GM12878 (cell line): ENCODE measurements around the gene CFP. TPM values are rescaled to one million over a fixed set of nuclear protein-coding genes. Genes with fewer than 3 reads are reported as not detected.

Source experiments
- ATAC-seq: fragments of 200-7000 bp; cut with Tn5 transposase; 3 replicates; pipeline ENCODE4 v1.9.1; 2020; ENCODE audit warnings: mild to moderate bottlenecking, moderate library complexity
- BruUV-seq: library from RNA; stranded (reverse); fragments of 400-500 nt; replicated peaks from 2 replicates; lab custom pipeline; 2021; lab: Mats Ljungman, UMichigan
- CTCF ChIA-PET: fragments of 300-600 bp; sonication (Branson Sonifier 250); formaldehyde crosslinking; extraction: SDS; loops from one replicate; lab custom pipeline; 2021; ENCODE audit warnings: inconsistent platforms; lab: Yijun Ruan, JAX
- POLR2A ChIA-PET: fragments of 350-600 bp; formaldehyde crosslinking; extraction: SDS; loops from one replicate; lab custom pipeline; 2021; ENCODE audit warnings: inconsistent platforms; lab: Charles Lee
- RAD21 ChIA-PET: fragments of 300-600 bp; sonication (Branson Sonifier 250); formaldehyde crosslinking; loops from one replicate; lab custom pipeline; 2023; ENCODE audit warnings: antibody characterized with exemption; ENCODE audit not compliant: unreplicated experiment; lab: Charles Lee
- SMC1A ChIA-PET: fragments of 300-600 bp; sonication (Branson Sonifier 250); formaldehyde crosslinking; loops from one replicate; lab custom pipeline; 2023; ENCODE audit not compliant: unreplicated experiment, uncharacterized antibody; lab: Charles Lee
- DNase-seq: peaks from one replicate; pipeline ENCODE4 v3.0.0-alpha.2; 2011; ENCODE audit warnings: low read depth, low spot score
- FAIRE-seq: peaks from 3 replicates; lab custom pipeline; 2011; peaks lifted over from hg19 to GRCh38; lab: Jason Lieb, UNC
- H2AFZ ChIP-seq: 2 replicates; pipeline ENCODE4 v1.6.0; 2011; ENCODE audit warnings: low read depth, low read length, control low read depth; ENCODE audit not compliant: control insufficient read depth
- H3K27ac ChIP-seq: 2 replicates; pipeline ENCODE4 v1.5.1; 2011; ENCODE audit warnings: control low read depth; ENCODE audit not compliant: control insufficient read depth, insufficient read depth
- H3K27me3 ChIP-seq, 2 experiments: replicated peaks in 1 of 2; 2 replicates each; pipeline versions ENCODE4 v1.6.0 to v1.6.1; 2011; ENCODE audit warnings: low read length in 1 of 2; ENCODE audit not compliant: control insufficient read depth in 2 of 2, insufficient read depth in 2 of 2
- H3K36me3 ChIP-seq, 2 experiments: 2 replicates each; pipeline ENCODE4 v1.5.1; 2011; ENCODE audit warnings: low read length in 1 of 2; ENCODE audit not compliant: control insufficient read depth in 2 of 2, insufficient read depth in 2 of 2
- H3K4me1 ChIP-seq: 2 replicates; pipeline ENCODE4 v1.6.1; 2011; ENCODE audit warnings: mild to moderate bottlenecking, low read length, moderate library complexity, mixed read lengths; ENCODE audit not compliant: control insufficient read depth, insufficient read depth
- H3K4me2 ChIP-seq: 2 replicates; pipeline ENCODE4 v1.6.0; 2011; ENCODE audit warnings: control low read depth; ENCODE audit not compliant: control insufficient read depth, insufficient read depth
- H3K4me3 ChIP-seq: fragments of 200-600 bp; sonication (generic); 2 replicates; pipeline ENCODE4 v1.5.1; 2016
- H3K79me2 ChIP-seq: 2 replicates; pipeline ENCODE4 v1.6.0; 2011; ENCODE audit warnings: low read length; ENCODE audit not compliant: control insufficient read depth, insufficient read depth
- H3K9ac ChIP-seq: 2 replicates; pipeline ENCODE4 v1.8.0; 2011; ENCODE audit warnings: low read length, control low read depth, mixed read lengths; ENCODE audit not compliant: control insufficient read depth, insufficient read depth
- H3K9me3 ChIP-seq: replicated peaks from 3 replicates; pipeline ENCODE4 v1.5.1; 2011; ENCODE audit warnings: mild to moderate bottlenecking, low read length; ENCODE audit not compliant: control insufficient read depth, insufficient read depth
- H4K20me1 ChIP-seq: 2 replicates; pipeline ENCODE4 v1.6.0; 2011; ENCODE audit not compliant: control insufficient read depth, insufficient read depth
- ATF7 ChIP-seq: fragments of 450-650 bp; IDR thresholded peaks from 2 replicates; pipeline ENCODE4 v1.6.1; 2016; ENCODE audit warnings: low read depth, mild to moderate bottlenecking
- CREB1 ChIP-seq: IDR thresholded peaks from 2 replicates; pipeline ENCODE4 v1.6.1; 2012; ENCODE audit warnings: low read depth, mild to moderate bottlenecking, inconsistent platforms
- CREM ChIP-seq: IDR thresholded peaks from 2 replicates; pipeline ENCODE4 v1.6.1; 2014; ENCODE audit warnings: antibody characterized with exemption, low read depth
- EED ChIP-seq: sonication (generic); IDR thresholded peaks from 2 replicates; pipeline ENCODE4 v1.6.1; 2016; ENCODE audit warnings: antibody characterized with exemption, low read depth
- EGR1 ChIP-seq, 2 experiments: IDR thresholded peaks; 1 replicate in 1 of 2; 2 replicates in 1 of 2; pipeline ENCODE4 v1.6.1; 2011 to 2012; ENCODE audit warnings: low read depth in 2 of 2, low read length in 2 of 2, borderline replicate concordance in 1 of 2, mild to moderate bottlenecking in 1 of 2, moderate library complexity in 1 of 2
- ETV6 ChIP-seq, 2 experiments: fragments of 450-650 bp in 1 of 2; IDR thresholded peaks in 1 of 2; conservative IDR thresholded peaks in 1 of 2; 2 replicates each; pipeline ENCODE4 v1.6.1; 2014; ENCODE audit warnings: antibody characterized with exemption in 1 of 2, borderline replicate concordance in 1 of 2, low read depth in 1 of 2, mild to moderate bottlenecking in 1 of 2, moderate library complexity in 1 of 2
- HCFC1 ChIP-seq: fragments of 150-350 bp; IDR thresholded peaks from 2 replicates; pipeline ENCODE4 v1.6.1; 2014; ENCODE audit warnings: low read length
- HDAC2 ChIP-seq: fragments of 200-600 bp; sonication (generic); IDR thresholded peaks from 2 replicates; pipeline ENCODE4 v1.6.1; 2017
- IKZF1 ChIP-seq: fragments of 450-650 bp; conservative IDR thresholded peaks from 2 replicates; pipeline ENCODE4 v1.6.1; 2017; ENCODE audit warnings: antibody characterized with exemption, mild to moderate bottlenecking
- JUND ChIP-seq: IDR thresholded peaks from 2 replicates; pipeline ENCODE4 v1.6.1; 2012; ENCODE audit warnings: low read depth, mild to moderate bottlenecking, low read length, improper control_type of control experiment, moderate library complexity
- MEF2A ChIP-seq: IDR thresholded peaks from 2 replicates; pipeline ENCODE4 v1.6.1; 2011; ENCODE audit warnings: low read depth, mild to moderate bottlenecking, low read length, moderate library complexity; ENCODE audit not compliant: insufficient read depth
- MEF2B ChIP-seq: fragments of 450-650 bp; IDR thresholded peaks from 2 replicates; pipeline ENCODE4 v1.6.1; 2018; ENCODE audit warnings: mild to moderate bottlenecking, moderate library complexity; ENCODE audit not compliant: partially characterized antibody, poor library complexity, severe bottlenecking
- NR2F1 ChIP-seq: fragments of 450-650 bp; conservative IDR thresholded peaks from 2 replicates; pipeline ENCODE4 v1.6.1; 2017; ENCODE audit warnings: mild to moderate bottlenecking
- POU2F2 ChIP-seq: IDR thresholded peaks from 3 replicates; pipeline ENCODE4 v1.6.1; 2011; ENCODE audit warnings: low read depth, mild to moderate bottlenecking, low read length, borderline replicate concordance
- RAD21 ChIP-seq: IDR thresholded peaks from 2 replicates; pipeline ENCODE4 v1.6.1; 2011; ENCODE audit warnings: mild to moderate bottlenecking, low read depth, low read length, moderate library complexity; ENCODE audit not compliant: insufficient read depth
- RUNX3 ChIP-seq: IDR thresholded peaks from 2 replicates; pipeline ENCODE4 v1.6.1; 2012; ENCODE audit warnings: low read length, inconsistent platforms
- SMAD5 ChIP-seq: IDR thresholded peaks from 2 replicates; pipeline ENCODE4 v1.6.1; 2016; ENCODE audit warnings: antibody characterized with exemption, low read depth
- SP1 ChIP-seq: IDR thresholded peaks from one replicate; pipeline ENCODE4 v1.6.1; 2011; ENCODE audit warnings: low read depth, low read length
- SUPT20H ChIP-seq: IDR thresholded peaks from 2 replicates; pipeline ENCODE4 v1.6.1; 2011; ENCODE audit warnings: low read depth, mild to moderate bottlenecking, low read length, moderate library complexity, borderline replicate concordance; ENCODE audit not compliant: control insufficient read depth
- TCF12 ChIP-seq: IDR thresholded peaks from 2 replicates; pipeline ENCODE4 v1.6.1; 2011; ENCODE audit warnings: low read depth, mild to moderate bottlenecking, low read length
- TCF3 ChIP-seq: IDR thresholded peaks from 2 replicates; pipeline ENCODE4 v1.6.1; 2012; ENCODE audit warnings: low read depth, mild to moderate bottlenecking, low read length, borderline replicate concordance; ENCODE audit not compliant: insufficient read depth
- TCF7 ChIP-seq: IDR thresholded peaks from 2 replicates; pipeline ENCODE4 v1.6.1; 2014; ENCODE audit warnings: antibody characterized with exemption, borderline replicate concordance
- WGBS: methylation state at CpG from one replicate; pipeline ENCODE4 v1.1.6; 2016; ENCODE audit warnings: low lambda C conversion rate; ENCODE audit not compliant: insufficient replicate concordance, insufficient coverage; ENCODE audit errors: missing lambda C conversion rate; 5-methylcytosine and 5-hydroxymethylcytosine counted together
- in situ Hi-C: fragments of 300-500 bp; cut with MboI; formaldehyde crosslinking; loops from 9 replicates; pipeline ENCODE4 v1.14.3; 2018; ENCODE audit warnings: mixed read lengths
- intact Hi-C: fragments of 100-400 bp; cut with micrococcal nuclease; formaldehyde crosslinking; loops from one replicate; pipeline ENCODE4 v1.14.2; 2022; ENCODE audit not compliant: unreplicated experiment
- polyA plus RNA-seq, 11 experiments: library from polyadenylated mRNA; depleted of rRNA in 4 of 11; unstranded in 6 of 11; stranded (reverse) in 5 of 11; fragments of >200 nt; fragmentation: Nextera tagmentation in 4 of 11; fragmentation: Illumina TruSeq in 1 of 11; extraction: Ambion mirVana in 4 of 11; extraction: Trizol in 1 of 11; gene quantifications; 1 replicate in 1 of 11; 2 replicates in 10 of 11; pipeline versions ENCODE4 v1.2.1 to v1.2.3, GENCODE V29; 2011 to 2016; ENCODE audit warnings: inconsistent platforms in 2 of 11, missing spikeins in 2 of 11, low read depth in 1 of 11
- total RNA-seq, 4 experiments: library from RNA; depleted of rRNA in 3 of 4; stranded (reverse); fragments of >200 nt in 3 of 4; fragmentation: Illumina TruSeq in 1 of 4; extraction: Trizol in 1 of 4; gene quantifications; 2 replicates each; pipeline versions ENCODE4 v1.2.1 to v1.2.3, GENCODE V29; 2013 to 2021
- TF ChIP-seq, protein P1 (sequence below): IDR thresholded peaks from 2 replicates; pipeline ENCODE4 v1.6.1; 2011; ENCODE audit warnings: borderline replicate concordance, low read depth, mild to moderate bottlenecking, moderate library complexity, low read length; ENCODE audit not compliant: insufficient read depth, poor library complexity, severe bottlenecking

The CFP gene
- total and polyA plus RNA-seq, 10 of the 15 experiments (the other 5 are each of a cell fraction or from before 2014, with no cell fraction given) = 0.72 to 10.1 (median 2.8) TPM

DNA sequence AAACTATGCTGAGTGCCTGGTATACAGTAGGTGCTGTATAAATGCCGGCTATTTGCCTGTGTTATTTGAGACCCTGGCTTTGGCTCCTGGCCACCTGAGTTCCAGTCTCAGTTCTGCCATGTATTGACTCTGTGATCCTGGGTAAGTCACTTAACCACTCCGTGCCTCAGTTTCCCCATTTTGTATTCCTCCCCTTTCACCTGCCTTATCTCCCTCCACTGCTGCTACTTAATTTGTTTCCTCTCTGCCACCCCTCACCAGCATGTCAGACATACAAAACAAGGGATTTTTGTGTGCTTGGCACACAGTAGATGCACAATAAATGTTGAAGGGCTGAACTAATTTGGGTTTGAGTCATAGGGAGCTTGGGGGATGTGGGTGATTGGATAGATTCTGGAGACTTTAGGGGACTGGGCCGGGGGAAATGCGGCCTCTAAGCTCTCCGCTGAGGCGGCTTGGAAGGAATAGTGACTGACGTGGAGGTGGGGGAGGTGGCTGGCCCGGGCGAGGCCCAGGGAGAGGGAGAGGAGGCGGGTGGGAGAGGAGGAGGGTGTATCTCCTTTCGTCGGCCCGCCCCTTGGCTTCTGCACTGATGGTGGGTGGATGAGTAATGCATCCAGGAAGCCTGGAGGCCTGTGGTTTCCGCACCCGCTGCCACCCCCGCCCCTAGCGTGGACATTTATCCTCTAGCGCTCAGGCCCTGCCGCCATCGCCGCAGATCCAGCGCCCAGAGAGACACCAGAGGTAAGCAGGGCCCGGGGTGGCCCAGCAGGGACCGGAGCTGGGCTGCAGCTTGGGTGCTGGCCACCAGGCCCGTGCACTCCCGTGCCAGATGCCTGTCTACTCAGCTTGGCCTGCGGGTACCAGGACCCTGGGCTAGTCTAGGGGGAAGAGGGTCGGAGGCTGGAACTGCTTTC, 47.7 kb downstream of the CFP start, which contains the start of gene TIMP1:
TSS of gene TIMP1 (plus strand) at position 706 of the 917 bp plus-strand sequence. CDS start 980 bp downstream, outside the sequence.
- in situ Hi-C loops (no loop called here), intact Hi-C loops (loop anchor here (5.0 kb wide), 1 partner anchor 45 kb away; the partner anchor contains the start of gene CFP)
- Histone ChIP-seq H3K4me1 (peaks cover 8% of the 10 kb centered on the region), H3K9ac (peak within 1 kb of the TSS; percentile 74), H3K27ac (peak within 1 kb of the TSS; percentile 58), H3K36me3 (no peaks in the 10 kb centered on the region), H3K79me2 (no peaks in the 10 kb centered on the region; the same call in 1 of the 2 replicates), H2AFZ (peak within 1 kb of the TSS; percentile 58), H3K4me2 (peak within 1 kb of the TSS; percentile 79), H3K4me3 (peak within 1 kb of the TSS; percentile 67), H4K20me1 (no peaks in the 10 kb centered on the region), H3K9me3 (no peaks in the 10 kb centered on the region), H3K27me3 (no peaks in the 10 kb centered on the region)
- ChIA-PET SMC1A (interaction anchor here (0.9 to 1.6 kb wide), 5 partner anchors 37 to 62 kb away, joined by 3 to 7 read pairs (median 4); no protein-coding TSS in a partner anchor), CTCF (no interaction called here), POLR2A (interaction anchor here (0.5 to 1.9 kb wide), 7 partner anchors 16 to 941 kb away, joined by 3 to 4 read pairs (median 4); partner anchors contain the start of gene ELK1), RAD21 (interaction anchor here (1.4 to 1.5 kb wide), 2 partner anchors 47 to 55 kb away, joined by 3 to 6 read pairs; no protein-coding TSS in a partner anchor)
- 19% methylated on average over 28 of the region's 28 CpGs for WGBS
- peak; percentile 91 for ATAC-seq
- FAIRE-seq = no peak
- no TSS peak for BruUV-seq
- DNase-seq = peak; percentile 45
- TF ChIP-seq, protein P1, sequence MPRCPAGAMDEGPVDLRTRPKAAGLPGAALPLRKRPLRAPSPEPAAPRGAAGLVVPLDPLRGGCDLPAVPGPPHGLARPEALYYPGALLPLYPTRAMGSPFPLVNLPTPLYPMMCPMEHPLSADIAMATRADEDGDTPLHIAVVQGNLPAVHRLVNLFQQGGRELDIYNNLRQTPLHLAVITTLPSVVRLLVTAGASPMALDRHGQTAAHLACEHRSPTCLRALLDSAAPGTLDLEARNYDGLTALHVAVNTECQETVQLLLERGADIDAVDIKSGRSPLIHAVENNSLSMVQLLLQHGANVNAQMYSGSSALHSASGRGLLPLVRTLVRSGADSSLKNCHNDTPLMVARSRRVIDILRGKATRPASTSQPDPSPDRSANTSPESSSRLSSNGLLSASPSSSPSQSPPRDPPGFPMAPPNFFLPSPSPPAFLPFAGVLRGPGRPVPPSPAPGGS = no peak
- TF ChIP-seq HDAC2 = no peak
- no peak for TF ChIP-seq POU2F2
- no peak for TF ChIP-seq TCF7
- peak in 1 of 2 experiments; percentile 86; a peak in 2 of 3 replicates for TF ChIP-seq EGR1 (IDR thresholded peaks at IDR 0.05; ENCODE audit: borderline replicate concordance in 1 of 2, low read depth in 2 of 2, low read length in 2 of 2)
- no peak for TF ChIP-seq SUPT20H
- 0 out of 2 replicates have a peak, but pooled peaks have one; percentile 53 for TF ChIP-seq NR2F1
- TF ChIP-seq MEF2A = no peak
- TF ChIP-seq IKZF1 = peak; percentile 82
- TF ChIP-seq RAD21 = no peak
- TF ChIP-seq SMAD5 = 0 out of 2 replicates have a peak, but pooled peaks have one; percentile 45
- TF ChIP-seq HCFC1 = no peak
- peak; percentile 77 for TF ChIP-seq EED
- no peak for TF ChIP-seq ETV6 (conservative IDR thresholded peaks at IDR 0.05 in 1 of 2, IDR thresholded peaks at IDR 0.05 in 1 of 2; ENCODE audit: borderline replicate concordance in 1 of 2, low read depth in 1 of 2)
- TF ChIP-seq RUNX3 = peak; percentile 90
- no peak; the same call in 1 of the 2 replicates for TF ChIP-seq CREB1
- TF ChIP-seq TCF12 = no peak
- peak; percentile 20; the same call in 1 of the 2 replicates for TF ChIP-seq CREM
- no peak for TF ChIP-seq MEF2B
- TF ChIP-seq TCF3 = 0 out of 2 replicates have a peak, but pooled peaks have one; percentile 14
- peak; percentile 56 for TF ChIP-seq SP1
- peak; percentile 70; the same call in 1 of the 2 replicates for TF ChIP-seq ATF7
- TF ChIP-seq JUND = peak; percentile 36; the same call in 1 of the 2 replicates
